H4 (cell line): ENCODE measurements around the gene ZNF597. TPM values are rescaled to one million over a fixed set of nuclear protein-coding genes. Genes with fewer than 3 reads are reported as not detected.
"Not testable (repeated sequence)": the region's sequence is repeated elsewhere in the genome, so short reads cannot be mapped to it uniquely, and the experiment has no call there.

Source experiments
- DNase-seq: peaks from one replicate; pipeline ENCODE4 v3.0.0-alpha.2; 2015; ENCODE audit warnings: low spot score
- total RNA-seq: library from RNA; depleted of rRNA; stranded (reverse); fragments of >200 nt; shearing (Covaris generic); gene quantifications from 2 replicates; pipeline ENCODE4 v1.2.3, GENCODE V29; 2014

Gene ZNF597
- total RNA-seq, 1 experiment from 2014 or later, result 1.1 TPM

DNA sequence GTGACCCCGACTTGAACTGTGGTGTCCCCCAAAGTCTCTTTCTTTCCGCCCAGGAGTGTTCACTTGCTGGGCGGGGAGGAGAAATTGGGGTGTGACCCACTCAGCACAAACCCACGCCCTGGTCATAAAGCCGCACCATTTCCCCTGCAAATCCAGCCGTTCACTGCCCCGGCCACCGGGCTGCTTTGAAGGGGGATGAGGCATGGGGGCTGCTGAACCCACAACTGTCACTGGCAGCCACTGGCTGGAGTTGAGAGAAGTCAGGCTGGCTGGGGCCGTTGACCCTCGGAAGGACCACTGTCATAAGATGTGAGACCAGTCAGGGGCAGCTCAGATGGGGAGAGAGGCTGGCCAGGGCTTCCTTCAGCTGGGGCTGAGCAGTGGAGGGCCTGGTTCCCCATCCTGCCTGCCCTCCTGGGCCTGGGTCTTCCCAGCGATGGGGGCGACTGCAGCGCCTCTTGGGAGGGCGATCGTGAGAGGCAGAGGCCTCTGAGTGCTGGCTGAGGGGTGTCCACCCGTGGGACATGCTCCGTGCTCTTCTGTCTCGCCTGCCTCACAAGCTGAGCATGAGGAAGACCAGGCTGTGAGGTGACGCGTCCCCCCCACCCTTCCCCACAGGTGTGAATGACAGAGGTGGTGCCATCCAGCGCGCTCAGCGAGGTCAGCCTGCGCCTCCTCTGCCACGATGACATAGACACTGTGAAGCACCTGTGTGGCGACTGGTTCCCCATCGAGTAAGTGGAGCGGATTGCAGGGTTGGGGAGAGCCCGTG, 32.5 kb upstream of the ZNF597 start:
- DNase-seq, result no peak

DNA sequence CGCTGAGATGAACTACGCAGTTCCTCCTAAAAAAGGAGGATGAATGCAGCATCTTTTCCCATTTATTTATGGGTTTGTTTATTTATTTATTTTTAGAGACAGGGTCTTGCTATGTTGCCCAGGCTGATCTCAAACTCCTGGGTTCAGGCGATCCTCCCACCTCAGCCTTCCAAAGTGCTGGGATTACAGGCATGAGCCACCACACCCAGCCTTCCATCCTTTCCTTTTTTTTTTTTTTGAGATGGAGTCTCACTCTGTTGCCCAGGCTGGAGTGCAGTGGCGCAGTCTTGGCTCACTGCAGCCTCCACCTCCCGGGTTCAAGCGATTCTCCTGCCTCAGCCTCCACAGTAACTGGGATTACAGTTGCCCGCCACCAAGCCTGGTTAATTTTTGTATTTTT, 31.6 kb upstream of the ZNF597 start:
- DNase-seq, result not testable (repeated sequence)

DNA sequence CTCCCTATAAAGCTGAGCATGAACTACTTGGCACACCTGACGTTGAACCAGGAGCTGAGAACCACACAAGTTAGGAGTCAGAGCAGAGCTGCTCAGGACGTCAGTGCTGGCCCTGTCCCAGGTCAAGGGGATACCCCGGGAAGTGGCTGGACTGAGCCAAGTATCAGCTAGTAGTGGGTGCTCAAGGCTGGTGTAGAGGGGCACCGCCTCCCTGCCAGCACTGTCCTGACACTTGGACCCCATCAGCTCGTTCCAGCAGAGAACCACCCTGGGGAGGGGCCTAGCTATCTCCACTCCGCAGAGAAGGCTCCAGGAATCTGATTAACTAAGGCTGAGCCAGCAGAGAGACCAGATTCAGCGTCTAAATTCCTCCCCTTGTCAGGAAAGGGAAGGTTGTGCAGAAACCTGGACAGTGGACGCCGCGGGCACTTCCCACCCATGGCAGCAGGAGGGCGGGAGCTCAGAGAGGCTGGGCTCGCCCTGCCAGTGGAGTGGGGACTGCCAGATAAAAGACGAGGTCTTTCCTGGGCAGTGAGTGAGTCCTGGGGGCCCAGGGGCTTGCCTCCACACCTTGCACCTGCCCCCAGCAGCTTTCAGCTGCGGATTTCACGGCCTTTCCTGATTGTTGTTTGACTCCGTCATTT, 31.0 kb upstream of the ZNF597 start:
- no peak for DNase-seq

DNA sequence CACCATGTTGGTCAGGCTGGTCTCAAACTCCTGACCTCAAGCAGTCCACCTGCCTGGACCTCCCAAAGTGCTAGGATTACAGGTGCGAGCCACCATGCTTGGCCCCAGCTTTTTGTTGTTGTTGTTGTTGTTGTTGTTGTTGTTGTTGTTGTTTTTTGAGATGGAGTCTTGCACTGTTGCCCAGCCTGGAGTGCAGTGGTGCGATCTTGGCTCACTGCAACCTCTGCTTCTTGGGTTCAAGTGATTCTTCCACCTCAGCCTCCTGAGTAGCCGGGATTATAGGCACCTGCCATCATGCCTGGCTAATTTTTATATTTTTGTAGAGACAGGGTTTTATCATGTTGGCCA, 30.3 kb upstream of the ZNF597 start:
- not testable (repeated sequence) for DNase-seq

DNA sequence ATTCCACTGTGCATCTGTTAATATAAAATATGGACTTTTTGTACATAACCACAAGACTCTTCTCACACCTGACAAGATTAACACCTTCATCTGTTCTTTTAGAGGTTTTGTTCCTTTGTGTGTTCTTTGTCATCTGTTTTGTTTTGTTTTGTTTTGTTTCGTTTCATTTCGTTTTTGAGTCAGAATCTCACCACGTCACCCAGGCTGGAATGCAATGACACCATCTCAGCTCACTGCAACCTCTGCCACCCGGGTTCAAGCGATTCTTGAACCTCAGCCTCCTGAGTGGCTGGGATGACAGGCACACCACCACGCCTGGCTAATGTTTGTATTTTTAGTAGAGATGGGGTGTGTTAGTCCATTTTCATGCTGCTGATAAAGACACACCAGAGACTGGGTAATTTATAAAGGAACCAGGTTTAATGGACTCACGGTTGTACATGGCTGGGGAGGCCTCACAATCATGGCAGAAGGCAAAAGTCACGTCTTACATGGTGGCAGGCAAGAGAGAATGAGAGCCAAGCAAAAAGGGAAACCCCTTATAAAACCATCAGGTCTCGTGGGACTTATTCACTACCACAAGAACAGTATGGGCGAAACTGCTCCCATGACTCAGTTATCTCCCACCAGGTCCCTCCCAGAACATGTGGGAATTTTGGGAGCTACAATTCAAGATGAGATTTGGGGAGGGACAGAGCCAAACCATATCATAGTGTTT, 29.7 kb upstream of the ZNF597 start:
- DNase-seq, result no peak

DNA sequence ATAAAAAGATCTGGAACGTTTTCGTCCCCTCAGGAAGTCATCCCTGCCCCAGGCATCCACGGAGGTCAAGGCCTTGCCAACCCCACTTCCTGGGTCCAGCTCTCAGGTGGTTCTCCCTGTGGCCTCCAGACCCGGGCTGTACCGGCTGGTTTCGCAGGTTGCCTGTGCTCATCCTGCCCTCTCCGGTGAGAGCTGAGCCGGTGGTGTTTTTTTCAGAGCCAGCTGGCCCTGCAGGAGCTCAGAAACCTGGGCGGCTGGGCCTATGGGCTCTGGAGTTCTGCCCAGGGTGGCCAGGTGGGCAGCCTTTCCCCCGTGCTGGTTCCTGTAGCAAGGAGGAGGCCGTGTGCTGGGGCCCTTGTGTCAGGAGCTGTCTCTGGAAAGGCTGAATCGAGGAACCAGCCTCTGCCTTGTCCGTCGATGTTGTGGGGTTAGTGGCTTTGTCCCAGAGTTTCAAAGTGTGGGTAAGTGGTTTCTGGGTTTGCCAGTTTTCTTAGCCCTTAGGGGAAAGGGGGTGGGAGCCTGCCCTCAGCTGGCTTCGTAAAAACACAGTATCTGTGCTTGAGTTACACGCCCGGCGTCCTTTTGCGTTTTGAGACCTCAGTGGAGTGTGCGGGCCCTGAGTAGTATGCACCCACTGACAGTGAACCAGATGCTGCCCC, 28.3 kb upstream of the ZNF597 start:
- no peak for DNase-seq

DNA sequence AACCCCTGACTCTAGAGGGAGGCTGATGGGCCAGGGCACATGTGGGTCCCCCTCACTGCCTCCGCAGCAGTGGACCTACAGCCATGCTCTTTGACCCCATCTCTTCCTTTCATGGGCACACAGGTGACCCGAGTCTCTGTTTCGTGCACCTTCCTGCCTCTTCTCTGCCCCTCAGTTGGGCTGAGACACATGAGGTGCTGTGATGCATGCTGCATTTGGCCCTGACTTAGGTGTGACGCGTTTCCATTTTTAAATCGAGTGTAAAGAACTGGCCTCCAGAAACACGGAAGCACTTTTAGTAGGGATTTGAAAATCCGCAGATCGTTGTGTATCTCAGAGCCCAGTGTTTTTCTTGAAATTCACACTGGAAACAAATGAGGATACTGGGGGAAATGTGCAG, 27.4 kb upstream of the ZNF597 start:
- DNase-seq, result no peak

DNA sequence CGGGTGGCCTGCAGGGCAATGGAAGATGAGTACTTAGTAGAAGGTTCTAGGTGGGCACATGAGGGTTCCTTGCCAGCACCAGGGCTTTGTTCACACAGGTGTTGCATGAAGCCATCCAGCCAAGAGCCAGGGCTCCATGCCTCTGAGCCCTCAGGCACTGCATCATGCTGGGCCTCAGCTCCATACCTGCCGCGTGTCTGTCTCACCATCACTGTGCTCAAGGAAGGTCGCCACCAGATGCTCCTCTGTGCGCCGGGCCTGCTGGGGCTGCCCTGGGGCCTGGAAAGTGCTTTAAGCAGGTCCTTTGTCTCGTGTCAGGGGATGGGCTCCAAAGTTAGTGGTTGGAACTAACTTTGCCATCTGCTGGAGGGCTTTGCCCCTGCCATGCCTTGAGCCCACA, 26.4 kb upstream of the ZNF597 start:
- DNase-seq, result no peak

DNA sequence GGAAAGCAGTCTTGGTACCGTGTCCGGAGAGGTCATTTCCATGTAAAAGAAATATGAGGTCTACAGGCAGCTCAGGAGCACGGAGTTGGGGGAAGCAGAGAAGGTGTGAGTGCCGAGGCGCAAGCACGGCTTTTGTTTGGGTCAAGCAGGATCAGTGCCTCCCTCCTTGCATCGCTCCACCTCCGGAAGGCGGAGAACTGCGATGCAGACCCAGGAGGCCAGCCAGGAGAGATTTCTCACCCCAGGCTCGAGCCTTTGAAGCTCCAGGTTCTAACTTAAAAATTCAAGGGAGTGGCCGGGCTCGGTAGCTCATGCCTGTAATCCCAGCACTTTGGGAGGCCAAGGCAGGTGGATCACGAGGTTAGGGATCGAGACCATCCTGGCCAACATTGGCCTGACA, 25.2 kb upstream of the ZNF597 start:
- DNase-seq, result no peak

DNA sequence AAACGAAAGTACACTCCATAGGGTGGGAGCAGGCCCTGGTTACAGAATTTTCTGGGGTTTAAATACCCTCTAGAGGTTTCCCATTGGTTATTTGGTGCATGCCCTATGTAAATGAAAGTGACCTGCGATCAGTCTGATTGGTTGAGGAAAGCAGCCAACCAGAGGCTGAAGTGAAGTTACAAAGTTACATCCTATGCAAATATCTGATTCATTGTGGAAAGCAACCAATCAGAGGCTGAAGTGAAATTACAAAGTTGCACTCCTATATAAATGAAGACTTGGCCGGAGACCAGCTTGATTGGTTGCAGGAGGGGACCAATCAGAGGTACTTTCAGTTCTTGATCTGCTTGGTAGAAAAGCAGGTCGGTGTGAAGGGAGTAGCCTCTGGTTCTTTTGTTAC, 24.6 kb upstream of the ZNF597 start:
- DNase-seq, result no peak

DNA sequence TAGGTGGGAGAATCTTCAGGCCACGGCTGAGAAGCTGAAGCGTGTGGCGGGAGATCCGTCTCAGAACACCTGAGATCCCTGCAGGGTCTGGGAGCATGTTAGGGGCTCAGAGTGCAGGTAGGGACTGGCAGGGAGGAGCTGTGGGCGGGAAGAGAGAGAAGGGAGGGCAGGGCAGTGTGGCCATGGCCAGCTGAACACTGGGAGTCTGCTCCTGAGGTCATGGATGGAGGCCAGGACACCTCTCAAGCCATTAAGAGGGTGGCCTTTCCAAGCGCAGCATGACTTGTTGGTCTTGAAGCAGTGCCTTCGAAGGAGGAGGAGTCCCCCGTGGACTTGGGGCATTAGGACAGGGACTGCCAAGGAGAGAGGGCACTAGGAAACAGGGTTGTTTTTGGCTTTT, 23.9 kb upstream of the ZNF597 start:
- no peak for DNase-seq

DNA sequence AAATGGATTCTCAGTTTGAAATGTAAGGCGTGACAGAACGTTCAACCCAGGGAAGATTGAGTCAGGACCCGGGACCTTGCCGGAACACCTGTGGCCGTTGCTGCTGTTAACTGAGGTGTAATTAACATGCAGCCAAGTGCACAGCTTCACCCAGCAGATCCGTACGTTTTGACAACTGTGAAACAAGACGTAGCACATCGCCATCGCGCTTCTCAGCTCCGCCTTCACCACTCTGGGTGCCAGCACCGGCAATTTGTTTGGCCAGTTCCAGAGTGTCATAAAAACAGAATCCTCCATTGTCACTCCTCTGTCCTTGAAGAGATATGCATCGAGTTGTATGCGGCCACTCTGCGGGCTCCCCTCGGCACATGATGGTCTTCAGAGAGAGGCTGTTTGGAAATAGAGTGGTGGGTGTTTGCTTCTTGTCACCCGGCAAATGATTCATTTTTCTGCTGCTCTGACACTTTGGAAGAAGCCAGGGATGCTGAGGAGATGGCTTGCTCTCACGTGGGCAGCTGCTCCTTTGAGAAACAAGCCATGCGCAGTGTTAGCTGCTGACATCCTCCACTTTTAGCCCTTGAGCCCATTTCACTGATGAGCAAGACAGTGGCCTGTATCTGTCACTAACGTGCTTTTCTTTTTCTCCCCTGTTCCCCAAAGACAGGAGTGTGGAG, 22.7 kb upstream of the ZNF597 start:
- DNase-seq, result no peak

DNA sequence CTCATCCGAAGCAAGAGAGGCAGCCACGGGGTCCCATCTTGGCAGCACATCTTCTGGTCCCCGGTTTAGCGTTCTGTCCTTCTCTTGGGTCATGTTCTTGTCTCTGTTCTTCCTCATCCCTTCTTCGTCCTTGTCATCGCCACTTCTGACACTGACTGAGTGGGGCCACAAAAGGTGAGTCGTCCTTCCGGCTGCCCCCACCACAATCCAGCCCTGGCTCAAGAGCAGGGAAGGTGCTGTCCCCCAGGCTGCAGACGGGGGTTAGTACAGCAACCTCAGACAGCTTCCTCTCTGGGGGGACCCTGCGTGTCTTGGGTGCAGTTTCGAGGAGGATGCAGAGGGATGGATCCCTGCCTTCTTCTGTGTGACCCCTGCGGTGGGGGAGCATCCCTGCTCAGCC, 22.0 kb upstream of the ZNF597 start:
- no peak for DNase-seq

DNA sequence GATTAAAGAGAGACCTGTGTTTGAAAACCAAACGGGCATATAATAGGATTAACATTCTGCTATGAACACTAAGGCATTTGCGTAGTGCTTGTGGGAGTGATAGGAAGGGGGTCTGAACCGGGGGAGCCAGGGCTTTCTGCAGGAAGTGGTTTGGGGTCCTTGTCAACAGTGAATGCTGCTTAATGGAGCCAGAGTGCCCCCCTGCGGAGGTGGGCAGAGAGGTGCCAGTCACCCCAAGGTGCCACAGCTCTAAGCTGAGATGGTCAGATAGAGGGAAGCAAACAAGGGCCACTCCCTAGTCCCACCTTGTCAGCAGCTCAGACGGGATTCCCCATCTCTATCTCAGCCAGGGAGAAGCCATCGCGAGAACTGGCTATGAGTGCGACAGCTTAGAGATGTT, 17.8 kb upstream of the ZNF597 start:
- no peak for DNase-seq

DNA sequence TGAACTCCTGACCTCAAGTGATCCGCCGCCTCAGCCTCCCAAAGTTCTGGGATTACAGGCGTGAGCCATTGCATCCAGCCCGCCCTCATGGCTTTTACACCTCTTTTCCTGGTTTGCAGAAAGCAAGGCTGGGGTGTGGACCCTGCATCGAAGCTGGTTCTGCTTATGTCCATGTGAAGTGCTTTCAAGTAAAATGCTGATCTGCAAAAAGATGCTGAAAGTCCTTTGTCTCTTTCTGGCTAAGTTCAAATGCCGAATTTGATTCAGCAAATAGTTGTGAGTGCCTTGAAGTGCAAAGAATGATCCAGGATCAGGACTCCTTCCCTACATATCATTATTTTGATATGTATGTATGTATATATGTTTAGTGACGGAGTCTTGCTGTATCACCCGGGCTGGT, 17.3 kb upstream of the ZNF597 start:
- no peak for DNase-seq

DNA sequence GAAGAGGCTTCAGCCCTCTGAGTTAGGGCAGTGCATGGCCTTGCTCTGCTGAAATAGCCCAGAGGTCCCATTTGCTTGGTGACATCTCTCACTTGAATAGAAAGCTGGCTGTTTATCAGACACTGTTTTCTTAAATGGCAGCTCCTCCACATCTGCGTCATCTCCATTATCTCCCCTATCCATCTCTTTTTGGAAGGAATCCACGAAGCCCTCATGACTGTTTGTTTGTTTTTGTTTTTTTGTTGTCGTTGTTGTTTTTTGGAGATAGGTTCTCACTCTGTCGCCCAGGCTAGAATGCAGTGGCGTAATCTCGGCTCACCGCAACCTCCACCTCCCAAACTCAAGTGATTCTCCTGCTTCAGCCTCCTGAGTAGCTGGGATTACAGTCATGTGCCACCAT, 16.8 kb upstream of the ZNF597 start:
- DNase-seq, result no peak

DNA sequence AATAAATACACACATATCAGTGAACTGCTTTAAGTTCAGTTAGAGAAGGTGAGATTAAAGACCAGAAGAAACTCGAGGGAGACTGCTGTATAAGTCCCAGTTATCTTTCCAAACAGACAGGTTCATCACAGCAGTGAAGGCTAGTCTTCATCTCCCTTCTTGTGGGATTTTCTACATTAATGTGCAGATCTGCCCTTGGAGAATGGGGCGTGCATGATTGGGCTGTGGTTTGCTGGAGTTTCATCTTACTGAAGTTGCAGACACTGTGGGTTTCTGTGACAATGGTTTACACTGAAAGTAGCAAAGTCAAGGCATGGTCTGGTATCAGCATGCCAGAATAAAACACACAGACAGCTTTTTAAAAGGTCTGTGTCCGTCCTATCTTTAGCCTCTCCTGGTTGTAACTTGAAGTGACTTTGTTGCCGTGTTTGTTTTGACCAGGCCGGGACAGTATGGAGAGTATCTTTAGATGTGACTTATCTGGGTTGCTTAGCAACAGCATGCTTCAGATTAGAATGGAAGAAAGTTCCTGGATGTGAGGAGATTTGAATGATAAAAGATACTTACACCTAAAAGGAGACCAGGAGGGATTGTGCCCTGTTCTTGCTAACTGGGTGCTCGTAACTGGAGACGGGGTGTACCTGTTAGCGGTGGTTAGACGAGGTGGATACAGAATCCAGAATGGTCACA, 16.2 kb upstream of the ZNF597 start:
- no peak for DNase-seq

DNA sequence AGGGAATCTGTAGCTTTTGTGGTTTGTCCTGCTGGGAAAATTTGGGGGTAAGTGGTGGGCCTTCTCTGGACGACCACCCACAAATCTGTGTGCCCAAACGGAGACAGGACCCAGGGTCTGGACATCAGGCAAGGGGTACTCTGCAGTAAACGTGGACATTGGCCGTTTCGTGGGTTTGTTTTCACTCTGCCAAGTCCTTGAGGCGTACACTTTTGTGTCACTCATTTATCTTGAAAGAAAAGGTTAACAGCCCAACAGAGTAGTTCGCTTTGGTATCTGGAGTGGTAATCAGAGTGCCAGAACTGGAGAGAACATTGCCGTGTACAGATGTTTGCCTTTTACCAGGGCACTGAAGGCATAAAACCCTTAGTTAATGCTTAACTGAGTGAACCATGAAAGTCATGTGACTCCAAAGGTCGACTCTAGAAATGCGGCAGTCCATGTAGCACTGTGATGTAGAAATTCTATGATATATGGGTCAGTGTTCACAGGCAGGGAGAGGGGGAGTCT, 15.6 kb upstream of the ZNF597 start:
- no peak for DNase-seq

DNA sequence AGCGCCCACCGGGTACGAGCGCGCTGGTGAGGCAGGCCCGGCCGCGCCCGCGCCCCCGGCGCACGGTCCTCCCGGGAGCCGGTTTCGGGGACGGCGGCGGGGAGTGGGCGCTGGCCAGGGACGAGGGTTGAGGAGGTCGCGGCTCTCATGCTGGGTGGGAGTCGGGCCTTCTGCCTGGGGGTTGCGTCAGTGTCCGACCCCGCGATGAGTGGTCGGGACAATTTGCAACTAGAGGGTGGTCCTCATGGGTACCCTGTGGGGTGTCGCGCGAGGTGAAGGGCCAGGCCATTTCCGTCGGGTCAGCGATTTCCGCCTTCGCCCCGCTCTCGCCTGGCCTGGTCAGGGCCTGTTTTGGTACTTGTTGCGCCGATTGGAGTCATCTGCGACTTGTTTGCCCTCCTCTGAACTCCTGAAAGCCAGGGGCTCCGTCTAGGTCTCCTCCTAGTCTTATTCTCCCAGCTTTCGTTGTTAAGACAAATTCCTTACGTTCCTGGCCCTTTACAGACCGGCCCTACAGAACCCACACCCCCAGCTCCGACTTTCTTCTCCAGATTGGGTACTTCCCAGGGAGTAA, 15.1 kb upstream of the ZNF597 start:
- no peak for DNase-seq

DNA sequence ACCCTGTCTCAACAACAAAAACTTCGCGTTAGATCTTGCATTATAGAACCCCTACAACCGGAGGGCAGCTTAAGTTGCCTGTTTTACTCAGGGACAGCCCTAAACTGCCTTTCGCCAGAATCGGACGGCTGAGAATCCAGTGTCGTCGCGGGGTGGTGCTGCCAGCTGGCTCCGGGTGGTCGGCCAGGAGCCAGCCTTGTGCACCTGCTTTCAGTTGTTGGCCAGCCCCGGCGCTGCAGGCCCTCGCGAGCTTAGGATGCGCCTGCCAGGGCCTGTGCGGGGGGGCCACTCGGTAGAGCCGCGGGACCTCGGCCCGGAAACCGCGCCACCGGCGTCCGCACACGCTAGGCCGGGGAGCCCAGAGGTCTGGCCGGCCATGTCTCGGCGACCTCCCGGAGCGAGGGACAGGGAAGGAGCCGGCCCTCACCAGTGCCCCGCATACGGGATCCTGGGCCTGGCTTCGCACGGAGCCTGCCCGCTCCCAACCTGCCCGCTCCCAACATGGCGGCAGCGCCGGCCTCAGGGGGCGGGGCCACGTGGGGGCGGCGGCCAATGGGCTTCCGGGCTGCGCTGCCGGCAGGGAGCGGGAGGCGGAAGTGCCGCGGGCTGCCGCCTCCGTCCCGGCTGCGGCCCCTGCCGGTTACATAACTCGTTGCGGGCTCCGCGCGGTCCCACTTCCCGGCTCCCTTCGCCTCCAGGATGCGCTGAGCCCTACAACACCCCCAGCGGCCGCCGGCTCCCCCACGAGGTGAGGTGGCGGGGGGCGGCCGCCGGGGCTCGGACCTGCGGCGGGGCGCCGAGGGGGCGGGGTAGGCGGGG, 14.3 kb upstream of the ZNF597 start:
- DNase-seq, result peak; percentile 77
